ENCODE data around the gene KIF13A.

KIF13A gene

GRCh38 chr6:17856306-17856705, 131.1 kb downstream of the KIF13A start:
- no peak overlapping the region for H3K4me3 ChIP-seq (ENCODE audit: control insufficient read depth, low read depth, low read length)
- TF ChIP-seq CTCF (IDR thresholded peaks at IDR 0.05; ENCODE audit: control insufficient read depth, insufficient read depth, low read depth, low read length, missing control alignments), result no peak
- DNase-seq (ENCODE audit: low read depth), result no peak

GRCh38 chr6:17855381-17855780, 132.1 kb downstream of the KIF13A start:
- no peak overlapping the region for H3K4me3 ChIP-seq (ENCODE audit: control insufficient read depth, low read depth, low read length)
- DNase-seq (ENCODE audit: low read depth), result no peak
- no peak for TF ChIP-seq CTCF (IDR thresholded peaks at IDR 0.05; ENCODE audit: control insufficient read depth, insufficient read depth, low read depth, low read length, missing control alignments)

GRCh38 chr6:17853533-17853932, 133.9 kb downstream of the KIF13A start:
- no peak for TF ChIP-seq CTCF (IDR thresholded peaks at IDR 0.05; ENCODE audit: control insufficient read depth, insufficient read depth, low read depth, low read length, missing control alignments)
- H3K4me3 ChIP-seq (ENCODE audit: control insufficient read depth, low read depth, low read length), result no peak overlapping the region
- DNase-seq (ENCODE audit: low read depth), result no peak

GRCh38 chr6:17851720-17852161, 135.7 kb downstream of the KIF13A start:
- TF ChIP-seq CTCF (IDR thresholded peaks at IDR 0.05; ENCODE audit: control insufficient read depth, insufficient read depth, low read depth, low read length, missing control alignments), result no peak
- no peak overlapping the region for H3K4me3 ChIP-seq (ENCODE audit: control insufficient read depth, low read depth, low read length)
- no peak for DNase-seq (ENCODE audit: low read depth)

- no peak for TF ChIP-seq CTCF (IDR thresholded peaks at IDR 0.05; ENCODE audit: control insufficient read depth, insufficient read depth, low read depth, low read length, missing control alignments)
- no peak overlapping the region for H3K4me3 ChIP-seq (ENCODE audit: control insufficient read depth, low read depth, low read length)
- no peak for DNase-seq (ENCODE audit: low read depth)
Measured at GRCh38 chr6:17851001-17851719, 136.3 kb downstream of the KIF13A start.

- no peak for DNase-seq (ENCODE audit: low read depth)
- TF ChIP-seq CTCF (IDR thresholded peaks at IDR 0.05; ENCODE audit: control insufficient read depth, insufficient read depth, low read depth, low read length, missing control alignments), result no peak
- no peak overlapping the region for H3K4me3 ChIP-seq (ENCODE audit: control insufficient read depth, low read depth, low read length)
Measured at GRCh38 chr6:17850281-17850680, 137.2 kb downstream of the KIF13A start.

Data from AG09309 (cell line).